GM18870 (cell line): Measurements from ENCODE around the gene SLC19A1.

Experiments
- ATAC-seq: cut with Tn5 transposase; IDR thresholded peaks from one replicate; pipeline ENCODE4 v1.9.1; 2021; ENCODE audit warnings: moderate library complexity; ENCODE audit not compliant: unreplicated experiment

The SLC19A1 gene

DNA sequence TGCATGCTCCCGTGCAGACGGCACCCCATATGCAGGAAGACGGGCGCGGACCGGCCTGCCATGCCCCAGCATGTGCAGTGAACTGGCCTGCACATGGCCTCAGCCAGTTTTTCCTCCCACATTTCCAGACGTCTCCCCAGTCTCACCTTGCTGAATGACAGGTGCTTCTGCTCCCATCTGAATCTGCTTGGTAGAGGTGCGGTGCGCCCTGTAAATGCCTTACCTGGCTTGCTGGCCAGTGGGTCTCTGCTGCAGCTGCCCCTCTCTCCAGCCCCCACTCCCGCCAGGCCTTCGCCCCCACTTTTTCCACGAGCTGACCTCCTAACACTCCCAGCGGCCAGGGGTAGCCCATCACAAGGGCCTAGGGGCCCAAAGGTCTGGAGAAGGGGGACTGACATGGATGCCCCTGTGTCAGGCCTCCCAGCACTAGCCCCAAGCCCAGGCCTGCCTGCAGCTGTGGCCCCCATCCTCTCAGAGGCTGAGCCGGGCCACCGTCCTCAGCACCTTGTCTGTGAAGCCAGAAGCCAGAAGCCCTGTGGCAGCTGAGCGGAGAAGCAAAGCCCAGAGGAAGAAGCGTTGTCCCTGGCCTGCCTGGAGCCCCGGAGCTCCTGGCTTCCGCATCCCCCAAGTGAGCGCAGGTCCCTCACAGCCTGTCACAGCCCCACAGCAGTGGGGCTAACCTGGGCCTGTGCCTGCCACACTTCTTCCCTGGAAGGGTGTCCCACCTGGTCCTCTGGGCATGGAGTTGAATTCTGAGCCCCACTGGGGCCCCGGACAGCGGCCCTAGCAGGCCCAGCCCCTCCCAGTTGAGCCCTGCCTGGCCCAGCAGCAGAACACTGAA, 3.7 kb upstream of the SLC19A1 start:
- ATAC-seq: no peak

- no peak for ATAC-seq
Observed at GRCh38 chr21:45545236-45545570, 3.0 kb upstream of the SLC19A1 start.

GRCh38 chr21:45544449-45545235, 2.4 kb upstream of the SLC19A1 start:
- no peak for ATAC-seq

GRCh38 chr21:45543710-45544448, 1.6 kb upstream of the SLC19A1 start:
- no peak for ATAC-seq

DNA sequence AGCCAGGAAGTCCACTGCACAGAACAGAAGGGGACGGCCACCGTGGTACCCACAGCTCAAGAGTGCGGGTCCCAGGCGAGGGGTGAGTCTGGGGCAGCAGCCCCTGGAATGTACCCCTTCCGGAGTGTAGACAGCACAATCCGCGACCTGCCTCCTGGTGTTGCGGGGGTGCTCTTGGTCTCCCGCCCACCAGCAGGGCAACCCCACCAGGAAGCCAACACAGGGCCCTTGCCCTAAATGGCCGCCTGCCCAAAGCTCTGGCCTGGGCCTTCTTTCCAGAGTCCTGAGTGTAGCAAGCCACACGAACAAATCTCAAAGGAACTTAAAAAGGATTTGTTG, 1.1 kb upstream of the SLC19A1 start:
- ATAC-seq: no peak

DNA sequence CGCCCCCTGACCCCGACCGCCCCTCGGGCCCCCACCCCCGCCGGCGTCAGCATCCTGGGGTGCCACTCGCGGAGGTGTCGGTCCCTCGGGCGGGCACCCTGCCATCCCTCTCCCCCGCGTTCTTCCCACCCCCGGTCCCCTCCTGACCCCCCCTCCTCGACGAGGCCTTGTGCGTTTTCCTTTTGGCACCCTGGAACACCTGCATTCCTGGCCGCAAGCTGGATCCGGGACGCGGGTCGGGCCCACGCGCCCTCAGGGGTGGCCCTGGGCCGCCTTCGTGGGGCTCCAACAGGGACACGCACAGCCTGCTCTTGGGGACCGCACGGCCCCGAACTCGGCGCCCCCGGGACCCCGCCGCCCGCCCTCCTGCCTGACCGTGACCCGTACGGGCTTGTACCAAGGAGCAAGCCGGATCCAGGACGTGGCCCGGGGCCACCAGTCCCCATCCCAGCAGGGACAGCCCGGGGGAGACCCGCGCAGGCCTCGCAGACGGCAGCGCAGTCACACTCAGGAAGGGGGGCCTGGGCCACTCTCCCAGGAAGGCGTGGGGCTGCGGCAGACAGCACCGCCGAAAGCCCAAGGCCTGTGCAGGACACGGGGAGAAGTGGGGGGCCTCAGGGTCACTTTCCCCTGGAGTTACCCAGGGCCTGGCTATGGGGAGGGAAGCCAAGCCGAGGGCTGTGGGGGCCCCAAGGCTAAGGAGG, 579 bp upstream of the SLC19A1 start:
- no peak for ATAC-seq

GRCh38 chr21:45541221-45542039, 810 bp downstream of the SLC19A1 start:
- ATAC-seq: no peak

- ATAC-seq: no peak
Observed at GRCh38 chr21:45540601-45540970, 1.7 kb downstream of the SLC19A1 start.

DNA sequence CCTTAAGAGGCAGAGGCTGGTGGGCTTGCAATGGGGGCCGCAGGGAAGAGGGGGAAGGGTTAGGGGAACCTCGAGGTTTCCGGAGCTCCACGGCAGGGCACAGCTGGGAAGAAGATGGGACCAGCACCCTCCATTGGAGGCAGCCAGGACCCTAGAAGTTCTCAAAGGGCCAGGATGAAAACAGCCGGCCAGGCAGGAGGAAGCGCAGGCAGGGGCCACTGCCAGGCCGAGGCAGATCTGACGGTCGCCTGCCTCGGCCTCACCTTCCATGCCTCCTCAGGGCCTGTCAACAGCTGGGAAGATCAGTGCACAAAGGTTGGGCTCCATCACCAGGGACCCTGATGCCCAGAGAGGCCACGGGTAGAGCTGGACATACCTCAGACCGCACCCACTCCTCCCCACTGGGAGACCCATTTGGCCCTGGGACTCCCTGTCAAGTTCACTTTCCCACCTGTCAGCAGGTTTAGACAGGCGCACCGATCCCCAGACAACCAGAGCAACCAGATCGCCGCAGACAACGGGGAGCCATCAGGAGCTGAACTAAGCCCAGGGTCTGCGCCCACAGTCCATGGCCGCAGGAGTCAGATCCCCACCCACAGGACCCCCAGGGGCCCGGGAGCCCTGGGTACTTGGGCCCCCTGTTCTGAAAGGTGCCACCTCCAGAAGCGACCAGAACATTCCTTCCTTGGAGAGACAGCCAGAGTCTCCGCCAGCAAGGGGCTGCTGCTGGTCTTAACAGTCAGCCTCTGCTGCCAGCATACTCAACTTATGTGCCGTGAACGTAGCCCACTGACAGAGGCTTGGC, 2.2 kb downstream of the SLC19A1 start:
- ATAC-seq: no peak

DNA sequence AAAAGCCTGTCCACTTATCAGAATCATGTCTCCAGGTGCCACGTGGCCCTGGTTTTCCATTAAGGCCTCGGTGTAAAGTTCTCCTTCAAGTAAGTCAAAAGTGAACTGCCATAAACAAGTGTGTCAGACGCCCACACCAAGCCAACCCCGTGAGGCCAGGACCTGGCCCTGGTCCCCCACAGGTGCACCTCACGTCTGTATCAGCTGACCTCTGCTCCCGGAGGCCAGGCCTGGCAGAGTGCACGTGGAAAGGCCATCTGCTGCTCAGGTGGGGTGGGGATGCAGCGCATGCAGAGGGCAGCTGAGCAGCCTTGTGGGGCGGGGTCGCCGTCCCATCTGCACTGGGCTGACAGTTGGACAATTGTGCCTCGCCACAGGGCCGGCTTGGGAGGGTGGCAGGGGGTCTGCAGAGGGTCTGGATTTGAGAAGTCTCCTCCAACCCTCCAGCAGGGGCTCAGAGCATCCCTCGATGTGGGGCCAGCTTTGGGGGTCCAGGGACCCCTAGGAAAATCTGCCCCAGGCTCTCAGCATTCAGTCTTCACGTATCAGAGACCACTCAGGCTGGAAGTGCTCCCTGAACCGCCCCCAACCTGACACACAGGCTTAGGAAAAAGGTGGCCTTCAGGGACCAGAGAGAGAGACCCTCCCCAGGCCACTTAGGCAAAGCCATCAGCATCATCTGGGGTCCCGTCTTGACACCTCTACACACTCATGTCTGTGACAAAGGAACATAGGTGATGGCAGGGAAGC, 3.0 kb downstream of the SLC19A1 start:
- ATAC-seq: no peak

GRCh38 chr21:45538381-45539045, 3.7 kb downstream of the SLC19A1 start:
- ATAC-seq: no peak

DNA sequence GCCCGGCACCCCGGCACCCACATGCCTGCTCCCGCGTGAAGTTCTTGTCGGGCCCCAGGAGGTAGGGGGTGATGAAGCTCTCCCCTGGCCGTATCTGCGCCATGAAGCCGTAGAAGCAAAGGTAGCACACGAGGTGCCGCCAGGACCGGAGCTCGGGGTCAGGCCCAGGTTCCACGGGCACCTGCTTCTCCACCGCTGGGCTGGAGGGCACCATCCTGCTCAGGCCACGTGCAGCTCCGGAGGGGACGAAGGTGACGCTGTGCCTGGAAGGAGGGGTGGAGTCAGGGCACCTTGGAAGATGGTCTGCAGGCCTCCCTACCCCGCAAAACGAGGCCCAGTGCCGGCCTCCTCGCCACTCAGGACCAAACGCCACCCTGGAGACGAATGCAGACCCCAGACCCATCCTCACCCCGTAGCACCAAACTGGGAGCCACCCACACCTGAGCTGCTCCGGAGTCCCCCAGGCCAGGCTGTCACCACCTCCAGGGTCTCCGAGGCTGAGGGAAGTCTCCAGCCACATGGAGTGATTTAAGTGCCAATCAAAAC, 4.4 kb downstream of the SLC19A1 start:
- no peak for ATAC-seq

DNA sequence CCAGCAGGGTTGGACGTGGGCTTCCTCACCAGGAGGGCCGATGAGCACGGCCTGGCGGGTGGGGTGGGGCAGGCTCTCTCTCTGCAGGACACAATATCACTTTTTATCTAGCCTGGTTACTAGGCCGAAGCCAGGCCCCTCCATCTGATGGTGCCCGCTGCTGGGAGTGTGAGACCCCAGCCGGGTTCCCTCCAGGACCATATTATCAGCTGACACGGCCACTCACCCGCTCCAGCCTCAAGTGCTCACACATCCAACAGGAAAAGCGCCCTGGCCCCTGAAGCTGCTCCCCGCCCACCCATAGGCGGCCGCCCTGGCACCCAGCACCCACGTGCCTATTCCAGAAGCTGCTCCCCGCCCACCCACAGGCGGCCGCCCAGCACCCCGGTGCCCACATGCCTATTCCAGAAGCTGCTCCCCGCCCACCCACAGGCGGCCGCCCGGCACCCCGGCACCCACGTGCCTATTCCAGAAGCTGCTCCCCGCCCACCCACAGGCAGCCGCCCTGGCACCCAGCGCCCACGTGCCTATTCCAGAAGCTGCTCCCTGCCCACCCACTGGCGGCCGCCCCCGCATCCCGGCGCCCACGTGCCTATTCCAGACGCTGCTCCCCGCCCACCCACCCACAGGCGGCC, 5.0 kb downstream of the SLC19A1 start:
- no peak for ATAC-seq

DNA sequence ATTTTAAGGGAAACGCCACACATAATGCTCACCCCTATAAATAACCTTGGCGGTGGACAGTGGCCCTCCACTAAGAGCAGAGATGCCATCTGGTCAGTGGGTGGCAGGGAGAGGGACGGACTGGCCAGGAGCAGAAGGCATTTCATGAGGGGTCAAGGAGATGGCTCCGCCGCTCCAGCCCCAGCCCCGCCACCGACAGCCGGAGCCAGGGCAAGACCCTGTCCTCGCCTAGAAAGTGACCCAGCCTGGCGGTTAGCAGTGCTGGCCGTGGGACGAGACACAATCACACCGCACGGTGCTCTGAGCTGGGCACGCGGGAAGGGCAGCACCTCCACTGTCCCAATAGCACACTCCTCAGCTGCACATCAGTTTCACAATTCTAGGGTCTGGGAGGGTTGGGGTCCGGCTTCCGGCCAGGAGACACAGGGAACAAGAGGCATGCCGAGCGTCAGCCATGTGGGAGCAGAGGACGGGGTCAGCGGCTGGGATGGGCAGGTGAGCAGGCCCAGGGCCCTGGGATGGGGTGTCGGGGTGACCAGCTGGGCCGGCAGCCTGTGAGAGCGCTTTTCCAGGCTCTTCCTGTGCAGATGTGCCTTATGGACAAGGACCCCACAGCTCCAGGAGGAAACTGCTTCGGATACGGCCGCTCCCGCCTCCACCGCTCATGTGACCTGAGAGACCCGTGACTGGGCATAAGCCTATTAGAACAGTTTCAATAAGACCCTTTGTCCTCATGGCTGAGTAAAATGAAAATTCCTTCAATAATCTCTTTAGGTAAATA, 5.7 kb downstream of the SLC19A1 start:
- ATAC-seq: no peak

DNA sequence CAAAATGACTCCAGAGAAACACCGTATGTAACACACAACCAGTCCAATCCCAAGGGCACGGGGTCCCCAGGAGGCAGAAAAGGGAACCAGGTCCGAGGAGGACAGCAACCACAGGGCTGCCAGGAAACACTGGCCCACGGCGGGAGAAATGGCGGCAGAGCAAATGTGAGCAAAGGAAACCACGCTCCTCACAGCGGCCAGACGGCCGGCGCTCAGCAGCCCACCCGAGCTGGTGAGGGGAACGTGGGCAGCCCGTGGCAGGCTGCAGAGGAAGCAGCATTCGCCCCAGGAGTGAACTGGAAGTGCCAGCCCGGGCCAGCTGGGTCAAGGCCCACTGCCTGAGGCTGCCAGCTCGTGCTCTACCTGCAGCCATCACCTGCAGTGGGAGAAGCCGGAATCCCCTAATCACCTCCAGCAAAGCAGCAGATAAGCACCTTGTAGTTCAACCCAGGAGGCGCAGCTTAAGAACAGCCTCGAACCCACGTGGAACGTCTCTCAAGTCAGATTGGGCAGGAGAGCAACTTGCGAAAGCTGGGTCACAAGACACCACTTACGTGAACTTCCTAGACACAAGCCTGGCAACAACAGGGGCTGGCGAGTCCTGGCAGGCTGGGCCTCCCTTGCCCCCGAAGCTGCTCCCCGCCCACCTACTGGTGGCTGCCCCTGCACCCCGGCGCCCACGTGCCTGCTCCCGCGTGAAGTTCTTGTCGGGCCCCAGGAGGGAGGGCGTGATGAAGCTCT, 6.7 kb downstream of the SLC19A1 start:
- no peak for ATAC-seq
